Measurements from ENCODE around the gene FAM240A. TPM values are rescaled to one million over a fixed set of nuclear protein-coding genes. Genes with fewer than 3 reads are reported as not detected.

FAM240A gene
- total RNA-seq, 1 experiment from 2014 or later, result not detected

GRCh38 chr3:46665763-46666452 is 53.6 kb downstream of the FAM240A start:
- Histone ChIP-seq H3K4me3 (no peak overlapping the region), H3K4me1 (replicated peaks) (peaks cover 13% of the 10 kb centered on the region), H3K27ac (no peak overlapping the region), H3K9me3 (replicated peaks) (no peaks in the 10 kb centered on the region), H3K27me3 (replicated peaks) (no peaks in the 10 kb centered on the region), H3K36me3 (no peaks in the 10 kb centered on the region)
- peak in 1 of 2 experiments; percentile 13 for DNase-seq (ENCODE audit: low read depth in 1 of 2, low spot score in 2 of 2)

DNA sequence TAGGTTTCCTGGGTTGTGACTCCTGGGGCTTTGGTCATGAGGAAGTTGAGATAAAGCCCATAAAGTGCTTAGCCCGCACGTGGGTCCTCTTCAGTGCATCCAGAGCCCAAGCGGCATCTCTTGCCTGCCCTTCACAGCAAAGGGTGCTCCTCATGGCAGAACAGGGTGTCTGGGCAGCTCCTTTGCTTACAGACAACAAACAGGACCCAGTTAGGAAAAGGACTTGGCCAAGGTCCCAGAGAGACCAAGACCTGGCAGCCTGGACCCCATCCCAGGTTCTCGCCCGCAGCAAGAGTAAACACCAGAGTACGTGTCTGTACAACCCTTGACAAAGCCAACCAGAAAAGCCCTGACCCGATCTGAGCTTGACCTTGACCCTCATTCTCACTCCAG is 54.1 kb downstream of the FAM240A start:
- H3K27me3 ChIP-seq (replicated peaks), result no peaks in the 10 kb centered on the region
- no peak overlapping the region for H3K4me3 ChIP-seq
- peak in 1 of 2 experiments; percentile 30 for DNase-seq (ENCODE audit: low read depth in 1 of 2, low spot score in 2 of 2)
- peaks cover 13% of the 10 kb centered on the region for H3K4me1 ChIP-seq (replicated peaks)
- H3K9me3 ChIP-seq (replicated peaks), result no peaks in the 10 kb centered on the region
- H3K27ac ChIP-seq, result no peak overlapping the region
- no peaks in the 10 kb centered on the region for H3K36me3 ChIP-seq

- H3K36me3 ChIP-seq, result no peaks in the 10 kb centered on the region
- no peaks in the 10 kb centered on the region for H3K9me3 ChIP-seq (replicated peaks)
- no peak overlapping the region for H3K27ac ChIP-seq
- no peak overlapping the region for H3K4me3 ChIP-seq
- peak in 1 of 2 experiments; percentile 34 for DNase-seq (ENCODE audit: low read depth in 1 of 2, low spot score in 2 of 2)
- peaks cover 13% of the 10 kb centered on the region for H3K4me1 ChIP-seq (replicated peaks)
- H3K27me3 ChIP-seq (replicated peaks), result no peaks in the 10 kb centered on the region
These were observed 54.8 kb downstream of the FAM240A start for GRCh38 chr3:46667061-46667621.

DNA sequence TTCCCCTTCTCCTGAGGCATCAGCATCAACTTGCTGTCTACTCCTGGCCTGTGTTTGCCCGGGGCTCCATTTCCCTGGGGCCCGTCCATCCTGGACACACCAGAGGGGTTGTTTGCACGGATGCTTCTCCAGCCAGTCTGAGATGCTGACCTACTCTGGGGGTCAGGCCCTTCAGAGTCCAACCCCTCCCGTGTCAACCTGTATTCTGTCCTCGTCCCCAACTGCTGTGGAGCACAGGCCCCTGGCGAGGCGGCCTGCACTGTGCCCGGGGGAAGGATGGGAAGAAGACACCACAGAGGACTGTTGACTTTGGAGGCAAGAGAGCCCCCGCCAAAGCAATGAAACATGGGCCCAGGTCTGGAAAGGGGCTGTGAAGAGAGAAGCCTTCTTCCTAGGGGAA is 55.3 kb downstream of the FAM240A start:
- Histone ChIP-seq H3K27me3 (replicated peaks) (no peaks in the 10 kb centered on the region), H3K27ac (no peak overlapping the region), H3K36me3 (no peaks in the 10 kb centered on the region), H3K4me3 (no peak overlapping the region), H3K4me1 (replicated peaks) (peaks cover 11% of the 10 kb centered on the region), H3K9me3 (replicated peaks) (no peaks in the 10 kb centered on the region)
- peak in 1 of 2 experiments; percentile 19 for DNase-seq (ENCODE audit: low read depth in 1 of 2, low spot score in 2 of 2)

GRCh38 chr3:46668116-46668515 is 55.8 kb downstream of the FAM240A start:
- Histone ChIP-seq H3K27me3 (replicated peaks) (no peaks in the 10 kb centered on the region), H3K4me1 (replicated peaks) (peaks cover 6% of the 10 kb centered on the region), H3K4me3 (no peak overlapping the region), H3K27ac (no peak overlapping the region), H3K36me3 (no peaks in the 10 kb centered on the region), H3K9me3 (replicated peaks) (no peaks in the 10 kb centered on the region)
- DNase-seq (ENCODE audit: low read depth in 1 of 2, low spot score in 2 of 2), result peak in 1 of 2 experiments; percentile 18

GRCh38 chr3:46668591-46668990 is 56.3 kb downstream of the FAM240A start:
- H3K27me3 ChIP-seq (replicated peaks), result no peaks in the 10 kb centered on the region
- no peak for DNase-seq (ENCODE audit: low read depth in 1 of 2, low spot score in 2 of 2)
- peaks cover 1% of the 10 kb centered on the region for H3K4me1 ChIP-seq (replicated peaks)
- no peak overlapping the region for H3K4me3 ChIP-seq
- no peaks in the 10 kb centered on the region for H3K9me3 ChIP-seq (replicated peaks)
- no peak overlapping the region for H3K27ac ChIP-seq
- no peaks in the 10 kb centered on the region for H3K36me3 ChIP-seq

- H3K27ac ChIP-seq, result no peak overlapping the region
These were observed 57.1 kb downstream of the FAM240A start for GRCh38 chr3:46669191-46669999.

DNA sequence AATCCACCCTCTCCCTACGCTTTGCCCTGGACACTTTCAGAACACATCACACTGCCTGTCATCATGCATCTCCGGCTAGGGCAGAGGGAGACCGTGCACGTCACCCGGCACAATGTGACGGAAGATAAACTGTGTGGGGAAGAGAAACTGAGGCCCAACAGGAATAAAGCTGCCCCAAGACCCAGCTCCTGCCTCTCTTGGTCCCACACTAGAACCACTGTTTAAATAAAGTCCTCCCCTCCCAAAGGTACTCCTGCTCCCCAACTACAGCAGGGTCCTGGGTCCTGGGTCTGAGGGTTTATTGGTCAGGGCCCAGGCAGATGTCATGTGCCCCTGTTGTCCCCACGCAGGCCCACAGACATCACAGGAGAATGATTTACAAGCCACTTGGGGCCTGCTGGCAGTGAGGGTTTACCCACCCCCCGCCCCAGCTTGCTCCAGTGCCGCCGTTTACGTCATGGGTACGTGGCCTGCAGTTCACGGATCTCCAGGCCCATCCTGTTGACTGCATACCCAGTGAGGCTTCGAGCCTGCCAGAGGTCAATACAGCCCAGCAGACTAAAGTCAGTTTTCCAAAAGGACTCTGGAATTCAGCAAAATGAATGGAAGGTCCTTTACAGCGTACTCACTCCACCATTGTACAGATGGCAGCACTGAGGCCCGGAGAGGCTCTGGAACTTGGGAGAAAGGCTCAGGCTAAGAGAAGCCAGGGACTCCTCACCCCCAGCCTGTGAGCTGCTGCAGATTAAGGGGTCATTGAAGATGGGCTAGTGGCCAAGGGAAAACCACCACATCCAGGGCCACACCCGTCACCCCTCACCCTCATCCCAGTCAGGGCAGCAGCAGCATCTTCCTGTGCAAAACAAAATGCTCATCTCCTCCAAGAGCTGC is 57.9 kb downstream of the FAM240A start:
- no peaks in the 10 kb centered on the region for H3K4me1 ChIP-seq (replicated peaks)
- H3K27me3 ChIP-seq (replicated peaks), result no peaks in the 10 kb centered on the region
- H3K4me3 ChIP-seq, result no peak overlapping the region
- H3K27ac ChIP-seq, result no peak overlapping the region
- H3K9me3 ChIP-seq (replicated peaks), result no peaks in the 10 kb centered on the region
- DNase-seq (ENCODE audit: low read depth in 1 of 2, low spot score in 2 of 2), result no peak
- H3K36me3 ChIP-seq, result no peaks in the 10 kb centered on the region

More at GRCh38 chr3:46669191-46669999, 57.1 kb downstream of the FAM240A start:
- Histone ChIP-seq H3K9me3 (replicated peaks) (no peaks in the 10 kb centered on the region), H3K36me3 (no peaks in the 10 kb centered on the region), H3K4me1 (replicated peaks) (no peaks in the 10 kb centered on the region), H3K27me3 (replicated peaks) (no peaks in the 10 kb centered on the region), H3K4me3 (no peak overlapping the region)
- peak in 1 of 2 experiments; percentile 23 for DNase-seq (ENCODE audit: low read depth in 1 of 2, low spot score in 2 of 2)

GRCh38 chr3:46670891-46671427 is 58.6 kb downstream of the FAM240A start:
- no peaks in the 10 kb centered on the region for H3K36me3 ChIP-seq
- DNase-seq (ENCODE audit: low read depth in 1 of 2, low spot score in 2 of 2), result no peak

GRCh38 chr3:46671541-46672348 is 59.4 kb downstream of the FAM240A start:
- Histone ChIP-seq H3K27ac (no peak overlapping the region), H3K4me3 (no peak overlapping the region), H3K9me3 (replicated peaks) (no peaks in the 10 kb centered on the region), H3K27me3 (replicated peaks) (no peaks in the 10 kb centered on the region), H3K4me1 (replicated peaks) (no peaks in the 10 kb centered on the region), H3K36me3 (no peaks in the 10 kb centered on the region)
- no peak for DNase-seq (ENCODE audit: low read depth in 1 of 2, low spot score in 2 of 2)

More at GRCh38 chr3:46670891-46671427, 58.6 kb downstream of the FAM240A start:
- Histone ChIP-seq H3K27me3 (replicated peaks) (no peaks in the 10 kb centered on the region), H3K4me3 (no peak overlapping the region), H3K27ac (no peak overlapping the region), H3K4me1 (replicated peaks) (no peaks in the 10 kb centered on the region), H3K9me3 (replicated peaks) (no peaks in the 10 kb centered on the region)

DNA sequence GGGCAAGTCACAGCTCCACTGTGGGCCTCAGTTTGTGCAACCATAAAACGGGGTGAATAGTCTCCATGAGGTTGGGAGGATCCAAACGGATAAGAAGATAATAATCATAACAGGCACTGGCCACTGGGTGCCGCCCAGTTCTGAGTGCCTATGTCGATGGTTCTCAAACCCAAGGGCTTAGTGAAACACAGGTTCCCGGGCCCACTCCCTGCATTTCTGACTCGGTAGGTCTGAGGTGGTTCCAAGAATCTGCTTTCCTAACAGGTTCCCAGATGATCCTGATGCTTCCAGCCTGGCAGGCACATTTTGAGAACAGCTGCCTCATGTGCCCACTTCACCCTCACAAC is 60.0 kb downstream of the FAM240A start:
- no peak overlapping the region for H3K4me3 ChIP-seq
- no peaks in the 10 kb centered on the region for H3K4me1 ChIP-seq (replicated peaks)
- no peak for DNase-seq (ENCODE audit: low read depth in 1 of 2, low spot score in 2 of 2)
- no peaks in the 10 kb centered on the region for H3K27me3 ChIP-seq (replicated peaks)
- no peak overlapping the region for H3K27ac ChIP-seq
- H3K36me3 ChIP-seq, result no peaks in the 10 kb centered on the region
- H3K9me3 ChIP-seq (replicated peaks), result no peaks in the 10 kb centered on the region

- H3K9me3 ChIP-seq (replicated peaks), result no peaks in the 10 kb centered on the region
These were observed 61.1 kb downstream of the FAM240A start for GRCh38 chr3:46673151-46674030.

More at GRCh38 chr3:46673151-46674030, 61.1 kb downstream of the FAM240A start:
- no peaks in the 10 kb centered on the region for H3K4me1 ChIP-seq (replicated peaks)
- no peak for DNase-seq (ENCODE audit: low read depth in 1 of 2, low spot score in 2 of 2)
- no peaks in the 10 kb centered on the region for H3K36me3 ChIP-seq
- H3K27me3 ChIP-seq (replicated peaks), result no peaks in the 10 kb centered on the region
- H3K4me3 ChIP-seq, result no peak overlapping the region
- no peak overlapping the region for H3K27ac ChIP-seq

Data from SJSA1 (cell line).